Prostate gland (tissue), 2 donors: ENCODE measurements around the gene METAP2. TPM values are rescaled to one million over a fixed set of nuclear protein-coding genes. Genes with fewer than 3 reads are reported as not detected.

Experiments
- DNase-seq: peaks from one replicate; pipeline ENCODE4 v3.0.0-alpha.2; 2019; ENCODE audit warnings: low spot score
- H3K27ac ChIP-seq, 2 donors: fragments of 200-600 bp; sonication (generic); 2 replicates each; pipeline ENCODE4 v1.5.1; 2017 to 2019
- H3K27me3 ChIP-seq: fragments of 200-600 bp; sonication (generic); replicated peaks from 2 replicates; pipeline ENCODE4 v1.5.1; 2019; ENCODE audit not compliant: insufficient read depth
- H3K36me3 ChIP-seq, 2 donors: fragments of 200-600 bp; sonication (generic); 1 replicate in 1 of 2; 2 replicates in 1 of 2; pipeline versions ENCODE4 v1.5.1 to v1.8.1; 2017 to 2019
- H3K4me1 ChIP-seq: fragments of 200-600 bp; sonication (generic); replicated peaks from 2 replicates; pipeline ENCODE4 v1.5.1; 2019
- H3K4me3 ChIP-seq, 2 donors: fragments of 200-600 bp; sonication (generic); 2 replicates each; pipeline ENCODE4 v1.5.1; 2017 to 2019
- H3K9me3 ChIP-seq: fragments of 200-600 bp; sonication (generic); 2 replicates; pipeline ENCODE4 v1.5.1; 2017
- CTCF ChIP-seq, 4 experiments: fragments of 200-600 bp in 2 of 4; fragments of 450-650 bp in 2 of 4; sonication (generic) in 2 of 4; IDR thresholded peaks; 1 replicate in 3 of 4; 2 replicates in 1 of 4; pipeline ENCODE4 v1.5.1; 2016 to 2019; ENCODE audit warnings: antibody characterized with exemption in 4 of 4, mild to moderate bottlenecking in 2 of 4, moderate library complexity in 2 of 4
- POLR2A ChIP-seq: fragments of 450-650 bp; IDR thresholded peaks from one replicate; pipeline ENCODE4 v1.6.1; 2016; ENCODE audit warnings: antibody characterized with exemption, mild to moderate bottlenecking
- POLR2AphosphoS5 ChIP-seq: sonication (generic); formaldehyde crosslinking; IDR thresholded peaks from one replicate; pipeline ENCODE4 v1.6.1; 2017; ENCODE audit warnings: antibody characterized with exemption
- WGBS: methylation state at CpG from one replicate; pipeline ENCODE4 v1.1.5; 2018; 5-methylcytosine and 5-hydroxymethylcytosine counted together
- intact Hi-C: fragments of 100-400 bp; cut with DNase I; formaldehyde crosslinking; loops from one replicate; pipeline ENCODE4 v1.14.2; 2022
- total RNA-seq, 2 donors: library from RNA; depleted of rRNA; stranded (reverse); fragments of >200 nt; gene quantifications; one replicate each; pipeline ENCODE4 v1.1.0, GENCODE V29; 2016

Gene METAP2
- total RNA-seq, 2 donors from 2014 or later: 46.4 to 61.7 TPM

GRCh38 chr12:95516757-95517156, 42.8 kb downstream of the METAP2 start:
- Histone ChIP-seq H3K27ac (no peak overlapping the region), H3K27me3 (no peaks in the 10 kb centered on the region)
- TF ChIP-seq POLR2AphosphoS5 (no peak), CTCF (IDR thresholded peaks at IDR 0.05) (no peak), POLR2A (no peak)

GRCh38 chr12:95517246-95517645, 43.3 kb downstream of the METAP2 start:
- DNase-seq: no peak
- Histone ChIP-seq H3K9me3 (no peaks in the 10 kb centered on the region), H3K27ac (no peak overlapping the region), H3K36me3 (peaks cover 0 to 5% of the 10 kb centered on the region in 2 donors), H3K27me3 (no peaks in the 10 kb centered on the region), H3K4me1 (no peaks in the 10 kb centered on the region), H3K4me3 (no peak overlapping the region)
- intact Hi-C loops: no loop called here
- no peak for TF ChIP-seq CTCF (IDR thresholded peaks at IDR 0.05)
- TF ChIP-seq POLR2AphosphoS5: no peak
- TF ChIP-seq POLR2A: no peak

More at GRCh38 chr12:95516757-95517156, 42.8 kb downstream of the METAP2 start:
- no peak for DNase-seq
- Histone ChIP-seq H3K4me3 (no peak overlapping the region), H3K4me1 (no peaks in the 10 kb centered on the region), H3K9me3 (no peaks in the 10 kb centered on the region), H3K36me3 (peaks cover 0 to 5% of the 10 kb centered on the region in 2 donors)
- intact Hi-C loops: no loop called here

GRCh38 chr12:95518944-95519343, 45.0 kb downstream of the METAP2 start:
- H3K36me3 ChIP-seq: no peaks in the 10 kb centered on the region
- DNase-seq: no peak
- TF ChIP-seq POLR2A (no peak), CTCF (IDR thresholded peaks at IDR 0.05) (no peak), POLR2AphosphoS5 (no peak)
- no peaks in the 10 kb centered on the region for H3K4me1 ChIP-seq
- no peaks in the 10 kb centered on the region for H3K9me3 ChIP-seq
- intact Hi-C loops: no loop called here
- no peak overlapping the region for H3K27ac ChIP-seq
- H3K27me3 ChIP-seq: no peaks in the 10 kb centered on the region
- H3K4me3 ChIP-seq: no peak overlapping the region

- Histone ChIP-seq H3K36me3 (no peaks in the 10 kb centered on the region), H3K27ac (no peak overlapping the region), H3K4me3 (no peak overlapping the region), H3K4me1 (no peaks in the 10 kb centered on the region), H3K9me3 (no peaks in the 10 kb centered on the region), H3K27me3 (no peaks in the 10 kb centered on the region)
- no peak for DNase-seq
- TF ChIP-seq POLR2A: no peak
- no peak for TF ChIP-seq CTCF (IDR thresholded peaks at IDR 0.05)
- no peak for TF ChIP-seq POLR2AphosphoS5
- intact Hi-C loops: no loop called here
- 89% methylated on average over 6 of the region's 6 CpGs for WGBS
Observed at GRCh38 chr12:95520816-95521215, 46.9 kb downstream of the METAP2 start.

GRCh38 chr12:95522692-95523091, 48.7 kb downstream of the METAP2 start:
- Histone ChIP-seq H3K27ac (no peak overlapping the region), H3K4me3 (no peak overlapping the region), H3K9me3 (no peaks in the 10 kb centered on the region), H3K36me3 (no peaks in the 10 kb centered on the region), H3K4me1 (no peaks in the 10 kb centered on the region), H3K27me3 (no peaks in the 10 kb centered on the region)
- intact Hi-C loops: no loop called here
- no peak for TF ChIP-seq POLR2AphosphoS5
- no peak for TF ChIP-seq CTCF (IDR thresholded peaks at IDR 0.05)
- TF ChIP-seq POLR2A: no peak
- WGBS: 93% methylated on average over 8 of the region's 8 CpGs
- no peak for DNase-seq
